ENCODE results near the gene PFDN5.
"Not testable (repeated sequence)": the region's sequence is repeated elsewhere in the genome, so short reads cannot be mapped to it uniquely, and the experiment has no call there.

Gene PFDN5

DNA sequence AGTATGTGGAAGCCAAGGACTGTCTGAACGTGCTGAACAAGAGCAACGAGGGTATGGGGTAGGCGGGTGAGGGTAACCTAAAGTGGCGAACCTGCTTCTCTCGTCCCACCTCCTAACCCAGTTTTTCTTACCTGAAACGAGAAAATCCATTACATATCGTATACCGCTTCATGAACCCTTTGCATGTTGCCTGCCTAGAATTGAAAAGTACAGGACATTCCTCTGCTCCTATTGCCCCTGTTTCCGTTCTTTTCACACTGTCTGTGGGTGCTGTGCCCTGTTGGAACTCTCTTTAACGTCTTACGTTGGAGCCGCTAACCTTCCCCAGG, 513 bp downstream of the PFDN5 start:
- DNase-seq (ENCODE audit: low spot score): no peak
- Histone ChIP-seq H2AK5ac (ENCODE audit: low read depth, low read length) (peak overlapping the region; percentile 9), H2BK5ac (ENCODE audit: low read length) (no peak overlapping the region), H4K91ac (ENCODE audit: low read depth, low read length, poor library complexity) (no peak overlapping the region), H3K27ac (replicated peaks; ENCODE audit: low read length) (no peak overlapping the region), H3K27me3 (ENCODE audit: control insufficient read depth in 3 of 3, insufficient read depth in 3 of 3, low read depth in 1 of 3, low read length in 3 of 3) (no peaks in the 10 kb centered on the region), H2BK120ac (ENCODE audit: low read depth, low read length) (no peak overlapping the region), H3K79me1 (ENCODE audit: low read depth, low read length) (peaks cover 7% of the 10 kb centered on the region), H3K18ac (ENCODE audit: low read length) (peak overlapping the region; percentile 90), H3K4me1 (ENCODE audit: control insufficient read depth in 2 of 2, insufficient read depth in 1 of 2, low read depth in 1 of 2, low read length in 2 of 2) (peaks cover 8 to 11% of the 10 kb centered on the region in 2 donors), H3K14ac (ENCODE audit: low read length) (no peak overlapping the region), H3K9ac (ENCODE audit: low read depth, low read length, poor library complexity) (peak overlapping the region; percentile 91), H2AFZ (ENCODE audit: low read length) (peak overlapping the region; percentile 87), H3K36me3 (replicated peaks in 1 of 2; ENCODE audit: control insufficient read depth in 2 of 2, insufficient read depth in 2 of 2, low read length in 2 of 2) (peaks cover 29 to 63% of the 10 kb centered on the region in 2 donors), H3K4ac (ENCODE audit: low read length) (no peak overlapping the region), H4K8ac (ENCODE audit: low read depth, low read length) (no peak overlapping the region), H3K23ac (ENCODE audit: low read depth, low read length, poor library complexity) (no peak overlapping the region), H3K4me3 (ENCODE audit: low read length in 2 of 2) (peak overlapping the region; percentile 66 to 87), H3K4me2 (ENCODE audit: insufficient read depth, low read length, poor library complexity, severe bottlenecking) (peak overlapping the region; percentile 54), H2BK15ac (ENCODE audit: low read length) (no peak overlapping the region), H3K9me3 (replicated peaks in 1 of 2; ENCODE audit: control insufficient read depth in 2 of 2, insufficient read depth in 1 of 2, low read depth in 1 of 2, low read length in 2 of 2) (no peaks in the 10 kb centered on the region), H2BK12ac (ENCODE audit: low read length) (no peak overlapping the region)
- WGBS, 2 donors (ENCODE audit: extremely low coverage in 2 of 2, insufficient read length in 2 of 2, insufficient replicate concordance in 1 of 2): no CpG with 5 or more reads among the region's 12 CpGs

DNA sequence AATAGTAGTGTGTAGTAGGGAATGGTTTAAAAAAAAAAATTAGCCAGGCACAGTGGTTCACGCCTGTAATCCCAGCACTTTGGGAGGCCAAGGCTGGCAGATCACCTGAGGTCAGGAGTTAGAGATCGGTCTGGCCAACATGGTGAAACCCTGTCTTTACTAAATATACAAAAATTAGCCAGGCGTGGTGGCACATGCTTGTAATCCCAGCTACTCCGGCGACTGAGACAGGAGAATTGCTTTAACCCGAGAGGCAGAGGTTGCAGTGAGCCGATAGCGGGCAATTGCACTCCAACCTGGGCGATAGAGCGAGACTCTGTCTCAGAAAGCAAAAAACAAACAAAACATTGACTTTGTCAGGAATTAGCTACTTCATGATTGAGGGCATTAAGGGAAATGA, 1.8 kb downstream of the PFDN5 start:
- not testable (repeated sequence) for H2BK15ac ChIP-seq (ENCODE audit: low read length); H3K27me3 ChIP-seq (ENCODE audit: control insufficient read depth in 3 of 3, insufficient read depth in 3 of 3, low read depth in 1 of 3, low read length in 3 of 3); H3K23ac ChIP-seq (ENCODE audit: low read depth, low read length, poor library complexity); H3K4me2 ChIP-seq (ENCODE audit: insufficient read depth, low read length, poor library complexity, severe bottlenecking); H3K9me3 ChIP-seq (replicated peaks in 1 of 2; ENCODE audit: control insufficient read depth in 2 of 2, insufficient read depth in 1 of 2, low read depth in 1 of 2, low read length in 2 of 2); H3K18ac ChIP-seq (ENCODE audit: low read length); H4K8ac ChIP-seq (ENCODE audit: low read depth, low read length); H2BK5ac ChIP-seq (ENCODE audit: low read length); H2AK5ac ChIP-seq (ENCODE audit: low read depth, low read length); DNase-seq (ENCODE audit: low spot score); H3K79me1 ChIP-seq (ENCODE audit: low read depth, low read length); H3K4ac ChIP-seq (ENCODE audit: low read length); H2BK120ac ChIP-seq (ENCODE audit: low read depth, low read length); H3K14ac ChIP-seq (ENCODE audit: low read length); H3K4me3 ChIP-seq (ENCODE audit: low read length in 2 of 2); H2BK12ac ChIP-seq (ENCODE audit: low read length); H4K91ac ChIP-seq (ENCODE audit: low read depth, low read length, poor library complexity); H3K27ac ChIP-seq (replicated peaks; ENCODE audit: low read length); H2AFZ ChIP-seq (ENCODE audit: low read length); H3K9ac ChIP-seq (ENCODE audit: low read depth, low read length, poor library complexity)
- Histone ChIP-seq H3K36me3 (replicated peaks in 1 of 2; ENCODE audit: control insufficient read depth in 2 of 2, insufficient read depth in 2 of 2, low read length in 2 of 2) (peaks cover 24 to 62% of the 10 kb centered on the region in 2 donors), H3K4me1 (ENCODE audit: control insufficient read depth in 2 of 2, insufficient read depth in 1 of 2, low read depth in 1 of 2, low read length in 2 of 2) (peaks cover 8 to 11% of the 10 kb centered on the region in 2 donors)
- no CpG with 5 or more reads among the region's 10 CpGs for WGBS, 2 donors (ENCODE audit: extremely low coverage in 2 of 2, insufficient read length in 2 of 2, insufficient replicate concordance in 1 of 2)

DNA sequence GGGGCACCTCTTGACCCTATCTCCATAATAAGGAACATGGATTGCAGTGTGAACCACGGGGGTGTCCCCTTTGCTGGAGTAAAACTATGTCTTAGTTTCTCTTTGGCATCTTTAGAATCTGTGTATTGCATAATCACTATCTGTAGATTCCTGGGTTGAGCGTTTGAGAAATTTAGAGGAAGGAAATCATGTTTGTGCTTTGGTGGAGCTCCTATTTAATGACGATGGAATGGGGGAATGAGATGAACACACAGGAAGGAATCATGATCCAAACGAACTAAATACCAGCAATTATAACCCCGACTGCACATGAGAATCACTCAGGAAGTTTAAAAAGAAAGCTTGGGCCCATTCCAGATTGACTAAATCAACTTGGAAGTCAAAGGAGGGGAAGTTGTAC, 2.8 kb downstream of the PFDN5 start:
- no peak overlapping the region for H3K9ac ChIP-seq (ENCODE audit: low read depth, low read length, poor library complexity)
- no peak overlapping the region for H3K18ac ChIP-seq (ENCODE audit: low read length)
- peaks cover 23 to 62% of the 10 kb centered on the region in 2 donors for H3K36me3 ChIP-seq (replicated peaks in 1 of 2; ENCODE audit: control insufficient read depth in 2 of 2, insufficient read depth in 2 of 2, low read length in 2 of 2)
- no peaks in the 10 kb centered on the region for H3K9me3 ChIP-seq (replicated peaks in 1 of 2; ENCODE audit: control insufficient read depth in 2 of 2, insufficient read depth in 1 of 2, low read depth in 1 of 2, low read length in 2 of 2)
- no peak overlapping the region for H2BK15ac ChIP-seq (ENCODE audit: low read length)
- H3K4ac ChIP-seq (ENCODE audit: low read length): no peak overlapping the region
- H2BK120ac ChIP-seq (ENCODE audit: low read depth, low read length): no peak overlapping the region
- H2AFZ ChIP-seq (ENCODE audit: low read length): no peak overlapping the region
- no peak overlapping the region for H4K8ac ChIP-seq (ENCODE audit: low read depth, low read length)
- peaks cover 8% of the 10 kb centered on the region for H3K79me1 ChIP-seq (ENCODE audit: low read depth, low read length)
- peaks cover 8 to 11% of the 10 kb centered on the region in 2 donors for H3K4me1 ChIP-seq (ENCODE audit: control insufficient read depth in 2 of 2, insufficient read depth in 1 of 2, low read depth in 1 of 2, low read length in 2 of 2)
- H2AK5ac ChIP-seq (ENCODE audit: low read depth, low read length): no peak overlapping the region
- H2BK5ac ChIP-seq (ENCODE audit: low read length): no peak overlapping the region
- no CpG with 5 or more reads among the region's 5 CpGs for WGBS, 2 donors (ENCODE audit: extremely low coverage in 2 of 2, insufficient read length in 2 of 2, insufficient replicate concordance in 1 of 2)
- no peaks in the 10 kb centered on the region for H3K27me3 ChIP-seq (ENCODE audit: control insufficient read depth in 3 of 3, insufficient read depth in 3 of 3, low read depth in 1 of 3, low read length in 3 of 3)
- no peak overlapping the region for H4K91ac ChIP-seq (ENCODE audit: low read depth, low read length, poor library complexity)
- no peak for DNase-seq (ENCODE audit: low spot score)
- no peak overlapping the region for H3K4me3 ChIP-seq (ENCODE audit: low read length in 2 of 2)
- H3K23ac ChIP-seq (ENCODE audit: low read depth, low read length, poor library complexity): no peak overlapping the region
- no peak overlapping the region for H3K27ac ChIP-seq (replicated peaks; ENCODE audit: low read length)
- H2BK12ac ChIP-seq (ENCODE audit: low read length): no peak overlapping the region
- no peak overlapping the region for H3K14ac ChIP-seq (ENCODE audit: low read length)
- no peak overlapping the region for H3K4me2 ChIP-seq (ENCODE audit: insufficient read depth, low read length, poor library complexity, severe bottlenecking)

DNA sequence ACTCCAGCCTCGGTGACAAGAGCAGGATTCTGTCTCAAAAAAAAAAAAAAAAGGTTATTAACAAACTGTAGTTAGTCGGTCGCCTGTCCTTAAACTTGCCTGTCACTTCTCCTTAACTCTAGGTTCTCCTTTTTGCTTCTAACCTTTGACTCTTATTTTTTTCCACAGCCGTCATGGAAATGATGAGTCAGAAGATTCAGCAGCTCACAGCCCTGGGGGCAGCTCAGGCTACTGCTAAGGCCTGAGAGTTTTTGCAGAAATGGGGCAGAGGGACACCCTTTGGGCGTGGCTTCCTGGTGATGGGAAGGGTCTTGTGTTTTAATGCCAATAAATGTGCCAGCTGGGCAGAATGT, 3.7 kb downstream of the PFDN5 start:
- peak overlapping the region; percentile 7 for H2BK5ac ChIP-seq (ENCODE audit: low read length)
- no peak overlapping the region for H3K18ac ChIP-seq (ENCODE audit: low read length)
- peaks cover 8 to 11% of the 10 kb centered on the region in 2 donors for H3K4me1 ChIP-seq (ENCODE audit: control insufficient read depth in 2 of 2, insufficient read depth in 1 of 2, low read depth in 1 of 2, low read length in 2 of 2)
- WGBS, 2 donors (ENCODE audit: extremely low coverage in 2 of 2, insufficient read length in 2 of 2, insufficient replicate concordance in 1 of 2): no CpG with 5 or more reads among the region's 5 CpGs
- H3K27ac ChIP-seq (replicated peaks; ENCODE audit: low read length): peak overlapping the region; percentile 65
- no peaks in the 10 kb centered on the region for H3K27me3 ChIP-seq (ENCODE audit: control insufficient read depth in 3 of 3, insufficient read depth in 3 of 3, low read depth in 1 of 3, low read length in 3 of 3)
- H3K9ac ChIP-seq (ENCODE audit: low read depth, low read length, poor library complexity): peak overlapping the region; percentile 57
- H3K9me3 ChIP-seq (replicated peaks in 1 of 2; ENCODE audit: control insufficient read depth in 2 of 2, insufficient read depth in 1 of 2, low read depth in 1 of 2, low read length in 2 of 2): no peaks in the 10 kb centered on the region
- peaks cover 8% of the 10 kb centered on the region for H3K79me1 ChIP-seq (ENCODE audit: low read depth, low read length)
- no peak overlapping the region for H2BK12ac ChIP-seq (ENCODE audit: low read length)
- H2AK5ac ChIP-seq (ENCODE audit: low read depth, low read length): no peak overlapping the region
- no peak overlapping the region for H3K14ac ChIP-seq (ENCODE audit: low read length)
- no peak overlapping the region for H2BK120ac ChIP-seq (ENCODE audit: low read depth, low read length)
- no peak overlapping the region for H4K91ac ChIP-seq (ENCODE audit: low read depth, low read length, poor library complexity)
- no peak overlapping the region for H4K8ac ChIP-seq (ENCODE audit: low read depth, low read length)
- peak overlapping the region; percentile 35 for H3K4me2 ChIP-seq (ENCODE audit: insufficient read depth, low read length, poor library complexity, severe bottlenecking)
- no peak for DNase-seq (ENCODE audit: low spot score)
- H3K4me3 ChIP-seq (ENCODE audit: low read length in 2 of 2): peak overlapping the region in 1 of 2 donors; percentile 83
- no peak overlapping the region for H2BK15ac ChIP-seq (ENCODE audit: low read length)
- no peak overlapping the region for H3K23ac ChIP-seq (ENCODE audit: low read depth, low read length, poor library complexity)
- no peak overlapping the region for H2AFZ ChIP-seq (ENCODE audit: low read length)
- no peak overlapping the region for H3K4ac ChIP-seq (ENCODE audit: low read length)
- H3K36me3 ChIP-seq (replicated peaks in 1 of 2; ENCODE audit: control insufficient read depth in 2 of 2, insufficient read depth in 2 of 2, low read length in 2 of 2): peaks cover 25 to 59% of the 10 kb centered on the region in 2 donors
